GM19035 (cell line): ENCODE results near the gene RAB40B.
"Not testable (repeated sequence)": the region's sequence is repeated elsewhere in the genome, so short reads cannot be mapped to it uniquely, and the experiment has no call there.

ENCODE experiments used
- ATAC-seq: cut with Tn5 transposase; IDR thresholded peaks from one replicate; pipeline ENCODE4 v1.9.1; 2021; ENCODE audit not compliant: unreplicated experiment

The RAB40B gene

GRCh38 chr17:82698065-82698973, at the start of gene RAB40B:
Gene RAB40B, minus strand, starts transcription at chr17:82698698. Its CDS starts 102 bp downstream, at chr17:82698596.
- ATAC-seq, result peak; percentile 96

GRCh38 chr17:82745524-82745923, 47.0 kb upstream of the RAB40B start:
- ATAC-seq, result no peak

DNA sequence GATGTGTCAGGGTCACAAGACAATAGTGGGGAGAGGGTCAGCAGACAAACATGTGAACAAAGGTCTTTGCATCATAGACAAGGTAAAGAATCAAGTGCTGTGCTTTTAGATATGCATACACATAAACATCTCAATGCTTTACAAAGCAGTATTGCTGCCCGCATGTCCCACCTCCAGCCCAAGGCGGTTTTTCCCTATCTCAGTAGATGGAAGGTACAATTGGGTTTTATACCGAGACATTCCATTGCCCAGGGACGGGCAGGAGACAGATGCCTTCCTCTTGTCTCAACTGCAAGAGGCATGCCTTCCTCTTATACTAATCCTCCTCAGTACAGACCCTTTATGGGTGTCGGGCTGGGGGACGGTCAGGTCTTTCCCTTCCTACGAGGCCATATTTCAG, 46.2 kb upstream of the RAB40B start:
- not testable (repeated sequence) for ATAC-seq

DNA sequence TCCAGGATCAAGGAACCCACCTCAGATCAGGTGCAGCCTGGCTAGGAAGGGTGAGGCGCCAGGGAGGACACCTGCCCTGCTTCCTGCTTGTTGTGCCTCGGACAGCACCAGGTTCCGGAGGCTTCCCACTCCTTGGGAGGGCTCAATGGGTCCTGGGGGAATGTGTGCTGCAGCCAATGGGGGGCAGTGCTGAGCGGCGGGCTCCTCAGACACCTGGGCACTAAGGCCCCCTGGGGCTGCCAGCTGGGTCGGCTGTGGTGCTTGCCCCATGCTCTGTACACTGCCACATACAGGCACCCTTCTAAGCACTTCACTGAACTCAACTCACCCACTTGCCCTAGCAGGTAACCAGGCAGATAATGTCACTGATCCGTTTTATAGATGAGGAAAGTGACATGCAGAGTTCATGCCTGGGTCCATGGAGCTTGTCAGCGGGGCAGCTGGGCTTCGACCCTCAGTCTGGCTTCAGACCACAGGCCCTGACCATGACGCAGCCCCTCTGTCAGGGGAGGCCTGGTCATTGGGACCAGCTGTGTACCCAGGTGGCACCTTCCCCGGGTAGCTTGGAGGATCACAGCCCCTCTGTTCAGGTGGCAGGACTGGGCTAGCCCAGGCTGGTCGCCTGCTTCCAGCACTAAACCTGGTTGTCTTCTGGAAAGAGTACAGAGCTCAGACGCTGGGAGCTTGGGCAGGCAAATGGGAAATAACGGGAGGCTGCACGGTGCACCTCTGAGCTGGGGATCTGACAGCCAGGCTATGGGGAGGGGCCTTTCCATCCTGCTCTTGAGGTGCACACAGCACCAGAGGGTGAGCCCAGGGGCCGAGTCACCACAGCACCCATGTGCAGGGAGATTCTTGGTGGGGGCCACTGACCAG, 45.1 kb upstream of the RAB40B start:
- no peak for ATAC-seq

DNA sequence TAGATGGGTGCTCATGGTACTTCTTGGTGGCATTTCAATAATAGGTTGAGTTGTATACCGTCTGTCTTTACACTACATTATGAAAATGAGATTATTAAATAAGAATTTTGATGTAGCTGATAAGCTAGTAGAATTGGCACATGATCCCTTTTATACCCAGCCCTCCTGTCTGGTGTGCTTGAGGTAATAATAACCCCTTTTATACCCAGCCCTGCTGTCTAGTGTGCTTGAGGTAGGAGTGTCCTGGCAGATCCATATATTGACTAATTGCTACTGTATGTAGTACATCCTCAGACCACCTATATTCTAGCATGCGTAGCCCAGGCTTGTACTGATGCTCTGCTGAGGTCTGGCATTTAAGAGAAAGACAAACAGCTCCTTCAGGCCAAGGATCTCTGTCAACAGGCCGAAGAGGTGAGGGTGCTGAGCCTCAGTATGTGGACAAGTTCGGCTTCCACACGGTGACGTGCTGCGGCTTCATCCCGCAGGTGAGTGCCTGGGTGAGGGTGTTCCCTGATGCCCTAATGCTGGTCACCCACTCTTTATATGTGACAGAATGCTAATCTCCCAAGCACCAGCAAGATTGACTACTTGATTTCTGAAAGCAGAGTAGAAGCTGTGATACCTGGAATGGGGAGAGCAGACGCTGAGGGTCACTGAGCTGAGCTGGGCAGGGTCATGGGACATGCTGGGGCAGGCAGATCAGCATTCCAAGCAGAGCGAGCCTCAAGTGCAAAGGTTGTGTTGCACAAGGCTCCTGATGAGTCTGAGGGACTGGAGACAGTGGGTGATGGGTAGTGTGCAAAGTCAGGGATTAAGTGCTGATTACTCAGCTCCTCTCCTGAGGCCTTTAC, 42.6 kb upstream of the RAB40B start:
- ATAC-seq, result no peak

DNA sequence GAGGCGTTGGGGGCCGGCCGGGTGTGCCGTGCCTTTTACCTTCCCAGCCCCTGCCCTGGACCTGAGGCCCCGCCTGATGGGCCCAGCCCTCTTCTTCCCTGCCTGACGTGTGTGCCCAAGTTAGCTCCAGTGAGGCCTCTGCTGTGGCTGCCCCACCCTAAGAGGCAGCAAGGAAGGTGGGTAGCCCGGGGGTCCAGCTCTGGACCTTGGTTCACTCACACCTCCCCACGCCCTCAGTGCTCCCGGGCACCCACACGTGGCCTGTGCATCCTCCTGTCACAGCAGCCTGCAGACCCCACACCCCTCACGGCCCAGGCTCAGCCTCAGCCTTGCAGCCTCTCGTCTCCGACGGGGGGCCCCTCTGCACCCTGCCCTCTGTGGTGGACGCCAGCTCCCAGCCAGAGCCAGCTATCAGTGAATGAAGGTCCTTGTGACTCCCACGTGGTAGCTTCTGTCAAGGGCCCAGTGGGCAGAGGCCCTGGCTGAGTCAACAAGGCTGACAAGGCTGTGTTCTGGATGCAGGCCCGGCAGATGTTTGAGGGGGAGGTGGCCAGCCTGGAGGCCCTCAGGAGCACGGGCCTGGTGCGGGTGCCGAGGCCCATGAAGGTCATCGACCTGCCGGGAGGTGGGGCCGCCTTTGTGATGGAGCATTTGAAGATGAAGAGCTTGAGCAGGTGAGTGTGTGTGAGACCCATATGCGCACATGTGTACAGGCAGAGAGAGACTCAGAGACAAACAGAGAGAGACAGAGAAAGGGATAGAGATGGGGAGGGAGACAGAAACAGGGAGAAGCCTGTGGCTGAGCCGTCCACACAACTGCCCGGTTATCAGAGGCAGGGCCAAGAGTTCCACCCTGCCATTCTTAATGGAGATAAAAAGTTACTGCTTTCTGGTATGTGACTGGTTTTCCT, 39.7 kb upstream of the RAB40B start:
- no peak for ATAC-seq

DNA sequence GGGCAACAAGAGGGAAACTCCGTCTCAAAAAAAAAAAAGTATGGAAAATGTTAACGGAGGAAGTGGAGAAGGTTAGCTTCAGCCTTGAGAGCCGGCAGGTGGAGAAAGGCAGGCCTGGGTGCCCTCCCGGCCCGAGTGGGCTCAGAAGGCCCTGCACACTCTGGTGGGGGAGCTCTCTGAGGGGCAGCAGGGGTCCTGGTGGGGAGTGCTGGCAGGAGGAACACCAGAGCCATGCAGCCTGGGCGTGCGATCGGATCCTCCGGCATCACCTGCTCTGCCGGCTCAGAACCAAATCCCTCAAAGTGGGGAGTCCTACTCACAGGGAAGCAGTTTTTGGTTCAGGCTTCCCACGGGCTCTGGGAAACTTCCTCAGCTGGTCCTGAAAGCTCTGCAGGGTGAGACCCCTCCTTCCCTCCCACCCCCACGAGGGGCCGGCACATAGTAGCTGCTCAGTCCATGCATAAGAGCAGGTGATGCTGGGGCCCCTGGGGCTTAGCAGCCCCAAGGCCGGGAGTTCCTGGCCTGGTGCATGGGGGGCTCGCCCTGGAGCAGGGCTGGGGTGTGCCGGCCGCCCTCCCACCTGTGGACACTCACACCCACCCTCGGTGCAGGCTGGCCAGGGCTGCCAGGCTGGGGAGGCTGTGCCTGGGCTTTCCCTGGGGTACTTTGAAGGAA, 38.1 kb upstream of the RAB40B start:
- ATAC-seq, result no peak

DNA sequence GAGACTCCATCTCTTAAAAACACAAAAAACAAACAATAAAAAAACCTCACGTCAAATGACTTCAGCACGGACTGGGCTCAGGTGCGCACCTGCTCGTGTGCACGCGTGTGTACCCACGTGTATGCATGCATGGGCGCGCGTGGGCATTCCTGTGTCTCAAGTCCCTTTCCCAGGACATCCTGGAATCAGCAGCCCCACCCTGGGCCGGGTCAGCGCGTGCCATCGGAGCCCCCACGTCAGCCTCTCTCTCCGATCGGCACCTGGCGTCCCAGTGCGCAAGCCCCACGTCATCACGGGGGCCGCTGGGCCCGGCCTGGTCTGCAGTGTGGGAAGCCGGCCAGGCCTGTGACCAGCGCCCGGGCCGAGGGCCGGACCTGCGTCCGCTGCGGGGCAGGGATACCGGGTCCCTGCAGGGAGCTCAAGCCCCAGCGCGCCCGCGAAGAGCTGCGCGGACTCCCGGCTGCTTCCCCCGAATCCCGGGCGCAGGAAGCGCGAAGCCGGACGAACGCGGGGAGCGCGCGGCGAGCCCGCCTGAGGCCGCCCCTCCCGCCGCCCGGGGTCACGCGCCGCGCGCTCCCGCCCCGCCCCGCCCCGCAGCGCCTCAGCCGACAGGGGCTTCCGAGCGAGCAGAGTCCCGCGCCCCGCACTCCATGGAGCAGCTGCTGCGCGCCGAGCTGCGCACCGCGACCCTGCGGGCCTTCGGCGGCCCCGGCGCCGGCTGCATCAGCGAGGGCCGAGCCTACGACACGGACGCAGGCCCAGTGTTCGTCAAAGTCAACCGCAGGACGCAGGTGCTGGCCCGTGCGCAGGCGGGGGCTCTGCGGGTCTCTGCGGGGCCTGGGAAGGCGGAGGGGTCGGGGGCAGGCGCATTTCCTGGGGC, 36.7 kb upstream of the RAB40B start, which contains the start of gene FN3K:
TSS of gene FN3K (plus strand) at position 629 of the 880 bp plus-strand sequence. CDS start at position 651, 22 bp downstream.
- ATAC-seq, result no peak

DNA sequence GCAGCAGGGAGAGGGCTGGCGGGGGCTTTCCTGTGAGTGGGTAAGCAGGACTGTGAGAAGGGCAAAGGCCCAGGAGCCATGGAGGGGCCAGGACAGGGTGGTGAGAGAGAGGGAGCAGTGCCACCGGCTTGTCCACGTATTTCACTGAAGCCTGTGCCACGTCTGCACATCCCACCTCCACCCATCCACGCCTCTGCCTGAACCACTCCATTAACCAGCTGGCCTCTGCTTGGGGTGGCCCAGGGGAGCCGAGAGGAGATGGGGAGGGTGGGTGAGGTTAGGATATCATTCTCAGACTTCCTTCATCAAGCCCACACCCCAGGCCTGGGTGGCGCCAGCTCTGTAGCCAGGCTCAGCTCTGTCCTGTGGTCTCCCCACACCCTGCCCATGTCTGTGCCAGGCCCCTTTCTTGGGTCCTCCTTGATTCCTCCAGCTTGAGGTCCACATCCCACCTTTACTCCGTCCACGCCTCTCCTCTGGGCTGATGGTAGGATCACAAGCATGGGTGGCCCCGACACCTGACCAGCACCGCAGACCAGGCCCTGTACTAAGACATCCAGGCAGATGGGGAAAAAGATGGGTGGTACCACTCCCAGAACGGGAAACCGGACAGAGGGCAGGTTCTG, 33.7 kb upstream of the RAB40B start:
- no peak for ATAC-seq

DNA sequence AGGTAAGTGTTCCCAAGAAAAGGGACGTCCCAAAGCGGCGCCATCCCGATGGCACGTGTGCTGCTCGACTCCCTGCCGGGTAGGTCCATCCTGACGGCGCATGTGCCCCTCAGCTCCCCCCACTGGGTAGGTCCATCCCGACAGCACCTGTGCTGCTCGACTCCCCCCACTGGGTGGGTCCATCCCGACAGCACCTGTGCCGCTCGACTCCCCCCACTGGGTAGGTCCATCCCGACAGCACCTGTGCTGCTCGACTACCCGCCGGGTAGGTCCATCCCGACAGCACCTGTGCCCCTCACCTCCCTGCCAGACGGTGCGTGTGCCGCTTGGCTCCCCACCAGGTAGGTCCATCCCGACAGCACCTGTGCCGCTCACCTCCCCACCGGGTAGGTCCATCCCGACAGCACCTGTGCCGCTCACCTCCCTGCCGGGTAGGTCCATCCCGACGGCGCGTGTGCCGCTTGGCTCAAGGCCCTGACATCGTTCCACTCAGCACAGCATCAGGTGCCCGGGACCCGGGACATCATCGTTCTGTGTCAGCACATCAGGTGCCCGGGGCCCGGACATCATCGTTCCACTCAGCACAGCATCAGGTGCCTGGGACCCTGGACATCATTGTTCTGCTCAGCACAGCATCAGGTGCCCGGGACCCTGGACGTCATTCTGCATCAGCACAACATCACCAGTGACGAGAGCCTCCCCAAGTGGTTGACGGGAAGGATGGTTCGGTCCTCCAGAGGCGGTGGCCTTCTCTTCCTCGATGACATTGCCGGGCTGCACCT, 31.2 kb upstream of the RAB40B start:
- ATAC-seq, result no peak

- ATAC-seq, result no peak
Measured at GRCh38 chr17:82726427-82726826, 27.9 kb upstream of the RAB40B start.

GRCh38 chr17:82723169-82723807, 24.8 kb upstream of the RAB40B start:
- ATAC-seq, result no peak

- no peak for ATAC-seq
Measured at GRCh38 chr17:82722341-82723013, 24.0 kb upstream of the RAB40B start.

DNA sequence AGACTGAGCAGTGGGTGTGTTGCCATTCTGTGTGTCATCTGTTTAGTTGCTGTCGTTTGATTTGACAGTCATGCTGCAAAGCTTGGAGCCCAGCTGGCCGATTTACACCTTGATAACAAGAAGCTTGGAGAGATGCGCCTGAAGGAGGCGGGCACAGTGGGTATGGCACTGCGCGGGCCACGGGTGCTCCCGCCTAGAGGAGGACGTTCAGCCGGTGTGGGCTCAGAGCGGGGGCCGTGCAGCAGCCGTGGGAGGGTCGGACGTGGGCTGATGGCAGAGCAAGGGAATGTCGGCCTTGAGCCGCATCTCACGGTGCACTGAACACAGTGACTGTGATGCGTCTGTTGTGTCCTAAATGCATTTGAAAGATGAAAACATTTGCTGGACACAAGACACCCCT, 21.7 kb upstream of the RAB40B start:
- no peak for ATAC-seq

DNA sequence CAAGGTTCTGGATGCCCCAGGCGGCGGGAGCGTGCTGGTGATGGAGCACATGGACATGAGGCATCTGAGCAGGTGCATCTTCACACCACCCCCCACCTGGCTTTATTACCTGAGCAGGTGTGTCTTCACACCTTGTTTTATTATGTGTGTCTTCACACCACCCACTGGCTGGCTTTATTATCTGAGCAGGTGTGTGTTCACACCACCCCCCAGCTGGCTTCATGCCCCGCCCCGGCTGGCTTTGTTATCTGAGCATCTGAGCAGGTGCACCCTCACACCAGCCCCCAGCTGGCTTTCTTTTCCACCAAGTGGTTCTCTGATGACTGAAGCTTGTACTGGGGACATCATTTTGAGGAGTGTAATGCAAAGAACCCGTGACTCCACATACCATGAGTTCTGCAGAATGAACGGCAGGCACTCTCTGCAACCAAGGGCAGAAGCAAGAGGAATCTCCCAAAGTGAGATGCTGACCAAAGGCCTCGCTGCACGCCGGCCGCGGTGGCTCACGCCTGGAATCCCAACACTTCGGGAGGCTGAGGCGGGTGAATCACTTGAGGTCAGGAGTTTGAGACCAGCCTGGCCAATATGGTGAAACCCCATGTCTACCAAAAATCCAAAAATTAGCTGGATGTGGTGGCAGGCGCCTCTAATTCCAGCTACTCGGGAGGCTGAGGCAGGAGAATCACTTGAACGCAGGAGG, 20.6 kb upstream of the RAB40B start:
- ATAC-seq, result no peak
